ENCODE measurements around the gene ZNF836. TPM values are rescaled to one million over a fixed set of nuclear protein-coding genes. Genes with fewer than 3 reads are reported as not detected.

Gene ZNF836
- total RNA-seq, 1 donor from 2014 or later, result 19.1 TPM

DNA sequence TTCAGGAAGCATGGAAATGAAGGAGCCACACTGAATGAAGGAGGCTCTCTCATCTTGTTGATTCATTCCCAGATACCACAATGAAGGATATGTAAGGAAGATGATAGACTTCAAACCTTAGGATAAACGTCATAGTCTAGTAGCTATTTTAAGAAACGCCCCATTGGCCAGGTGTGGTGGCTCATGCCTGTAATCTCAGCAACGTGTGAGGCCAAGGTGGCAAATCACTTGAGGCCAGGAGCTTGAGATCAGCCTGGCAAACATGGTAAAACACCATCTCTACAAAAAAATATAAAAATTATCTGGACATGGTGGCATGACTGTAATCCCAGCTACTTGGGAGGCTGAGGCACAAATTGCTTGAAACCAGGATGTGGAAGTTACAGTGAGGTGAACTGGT lies 58.8 kb downstream of the ZNF836 start:
- Mint-ChIP-seq H3K9me3 (peaks cover 78% of the 10 kb centered on the region), H3K4me3 (no peak overlapping the region), H3K4me1 (no peaks in the 10 kb centered on the region), H3K27me3 (ENCODE audit: low read depth) (no peaks in the 10 kb centered on the region), H3K27ac (no peak overlapping the region), H3K36me3 (peaks cover 66% of the 10 kb centered on the region)
- DNase-seq (ENCODE audit: low spot score in 2 of 2, unreplicated experiment in 2 of 2), result no peak
- TF ChIP-seq, protein P1, sequence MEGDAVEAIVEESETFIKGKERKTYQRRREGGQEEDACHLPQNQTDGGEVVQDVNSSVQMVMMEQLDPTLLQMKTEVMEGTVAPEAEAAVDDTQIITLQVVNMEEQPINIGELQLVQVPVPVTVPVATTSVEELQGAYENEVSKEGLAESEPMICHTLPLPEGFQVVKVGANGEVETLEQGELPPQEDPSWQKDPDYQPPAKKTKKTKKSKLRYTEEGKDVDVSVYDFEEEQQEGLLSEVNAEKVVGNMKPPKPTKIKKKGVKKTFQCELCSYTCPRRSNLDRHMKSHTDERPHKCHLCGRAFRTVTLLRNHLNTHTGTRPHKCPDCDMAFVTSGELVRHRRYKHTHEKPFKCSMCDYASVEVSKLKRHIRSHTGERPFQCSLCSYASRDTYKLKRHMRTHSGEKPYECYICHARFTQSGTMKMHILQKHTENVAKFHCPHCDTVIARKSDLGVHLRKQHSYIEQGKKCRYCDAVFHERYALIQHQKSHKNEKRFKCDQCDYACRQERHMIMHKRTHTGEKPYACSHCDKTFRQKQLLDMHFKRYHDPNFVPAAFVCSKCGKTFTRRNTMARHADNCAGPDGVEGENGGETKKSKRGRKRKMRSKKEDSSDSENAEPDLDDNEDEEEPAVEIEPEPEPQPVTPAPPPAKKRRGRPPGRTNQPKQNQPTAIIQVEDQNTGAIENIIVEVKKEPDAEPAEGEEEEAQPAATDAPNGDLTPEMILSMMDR (IDR thresholded peaks at IDR 0.05; ENCODE audit: unreplicated experiment), result no peak

DNA sequence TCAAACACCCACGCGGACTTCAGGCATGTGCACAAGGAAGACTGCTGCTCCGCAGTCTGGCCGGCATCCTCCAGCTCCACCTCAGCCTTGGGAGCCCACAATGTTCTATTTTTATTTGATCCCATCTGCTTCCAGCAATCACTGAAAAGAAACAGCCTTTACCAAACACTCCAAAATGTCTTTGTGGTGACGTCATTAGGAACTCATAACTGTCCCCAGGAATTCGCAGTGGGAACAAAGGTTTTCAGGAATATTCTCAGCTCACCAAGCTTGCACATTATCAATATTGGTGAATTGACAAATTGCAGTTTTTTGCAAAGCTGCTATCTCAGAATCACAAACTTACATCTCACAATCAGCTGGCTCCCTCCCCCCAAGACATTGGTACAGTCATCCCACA lies 60.6 kb downstream of the ZNF836 start:
- Mint-ChIP-seq H3K4me1 (no peaks in the 10 kb centered on the region), H3K27ac (no peak overlapping the region), H3K9me3 (peaks cover 74% of the 10 kb centered on the region), H3K4me3 (no peak overlapping the region), H3K27me3 (ENCODE audit: low read depth) (no peaks in the 10 kb centered on the region), H3K36me3 (peaks cover 59% of the 10 kb centered on the region)
- DNase-seq (ENCODE audit: low spot score in 2 of 2, unreplicated experiment in 2 of 2), result no peak
- TF ChIP-seq, protein P1 (IDR thresholded peaks at IDR 0.05; ENCODE audit: unreplicated experiment), result no peak

Other genes with a start within 250 kb of the ZNF836 start
- 5.7 to 9.2 TPM (median 8.3 TPM) in 3 replicates for gene ZNF613, start 244.1 kb downstream of the ZNF836 start, total RNA-seq
- 14.8 to 16.9 TPM (median 15.3 TPM) in 3 replicates for gene ZNF350, start 184.8 kb downstream of the ZNF836 start, total RNA-seq
- gene ZNF615, start 163.4 kb downstream of the ZNF836 start, total RNA-seq, result 14.3 to 17.0 TPM (median 14.6 TPM) in 3 replicates
- gene ZNF614, start 143.2 kb downstream of the ZNF836 start, total RNA-seq, result 13.9 to 16.3 TPM (median 15.8 TPM) in 3 replicates
- gene ZNF432, start 122.8 kb downstream of the ZNF836 start, total RNA-seq, result 23.3 to 25.9 TPM (median 23.7 TPM) in 3 replicates
- gene ZNF841, start 75.9 kb downstream of the ZNF836 start, total RNA-seq, result 36.4 to 40.5 TPM (median 37.9 TPM) in 3 replicates
- 19.1 to 21.7 TPM (median 19.8 TPM) in 3 replicates for gene ZNF616, start 31.7 kb downstream of the ZNF836 start, total RNA-seq
- 308 to 331 TPM (median 314 TPM) in 3 replicates for gene PPP2R1A, start 18.4 kb upstream of the ZNF836 start, total RNA-seq
- gene ZNF766, start 98.0 kb upstream of the ZNF836 start, total RNA-seq, result 26.2 to 28.8 TPM (median 26.9 TPM) in 3 replicates
- 16.3 to 18.0 TPM (median 18.0 TPM) in 3 replicates for gene ZNF480, start 125.5 kb upstream of the ZNF836 start, total RNA-seq
- 14.2 to 16.0 TPM (median 14.2 TPM) in 3 replicates for gene ZNF610, start 164.6 kb upstream of the ZNF836 start, total RNA-seq
- 17.4 to 18.7 TPM (median 18.7 TPM) in 3 replicates for gene ZNF880, start 198.3 kb upstream of the ZNF836 start, total RNA-seq
- 10.8 to 12.7 TPM (median 11.8 TPM) in 3 replicates for gene ZNF528, start 226.2 kb upstream of the ZNF836 start, total RNA-seq